PC-3 (cell line): ENCODE measurements around the gene RNF183. TPM values are rescaled to one million over a fixed set of nuclear protein-coding genes. Genes with fewer than 3 reads are reported as not detected.

Experiments
- ATAC-seq: fragments of 200-7000 bp; cut with Tn5 transposase; 2 replicates; pipeline ENCODE4 v1.9.1; 2020; ENCODE audit warnings: mild to moderate bottlenecking, moderate library complexity
- BruUV-seq: library from RNA; stranded (reverse); fragments of 400-500 nt; replicated peaks from 2 replicates; lab custom pipeline; 2021; lab: Mats Ljungman, UMichigan
- CTCF ChIA-PET: fragments of 300-600 bp; sonication (Branson Sonifier 250); formaldehyde crosslinking; loops from one replicate; lab custom pipeline; 2022; ENCODE audit warnings: antibody characterized with exemption; lab: Charles Lee
- POLR2A ChIA-PET: fragments of 300-600 bp; sonication (Branson Sonifier 250); formaldehyde crosslinking; loops from one replicate; lab custom pipeline; 2022; ENCODE audit warnings: antibody characterized with exemption; ENCODE audit not compliant: unreplicated experiment; lab: Charles Lee
- DNase-seq: peaks from one replicate; pipeline ENCODE4 v3.0.0-alpha.2; 2015
- H2AFZ ChIP-seq: fragments of 300-600 bp; sonication (generic); 2 replicates; pipeline ENCODE4 v1.6.0; 2016; ENCODE audit warnings: antibody characterized with exemption, low read length
- H3F3A ChIP-seq: fragments of 300-600 bp; sonication (generic); one replicate; pipeline ENCODE4 v1.6.0; 2017; ENCODE audit warnings: antibody characterized with exemption, low read length, control low read depth, mild to moderate bottlenecking; ENCODE audit not compliant: unreplicated experiment
- H3K27ac ChIP-seq: fragments of 300-600 bp; sonication (generic); 2 replicates; pipeline ENCODE4 v1.5.1; 2016; ENCODE audit warnings: mild to moderate bottlenecking, low read length
- H3K27me3 ChIP-seq: fragments of 300-600 bp; sonication (generic); 2 replicates; pipeline ENCODE4 v1.6.1; 2016; ENCODE audit warnings: low read length, mixed read lengths
- H3K36me3 ChIP-seq: fragments of 300-600 bp; sonication (generic); 2 replicates; pipeline ENCODE4 v1.6.1; 2016; ENCODE audit warnings: low read depth, mixed run types, low read length, mixed read lengths
- H3K4me1 ChIP-seq: fragments of 300-600 bp; sonication (generic); 2 replicates; pipeline ENCODE4 v1.5.1; 2016; ENCODE audit warnings: low read length; ENCODE audit not compliant: insufficient read depth
- H3K4me2 ChIP-seq: fragments of 300-600 bp; sonication (generic); 2 replicates; pipeline ENCODE4 v1.6.0; 2016; ENCODE audit warnings: low read length
- H3K4me3 ChIP-seq: fragments of 300-600 bp; sonication (generic); 2 replicates; pipeline ENCODE4 v1.5.1; 2016; ENCODE audit warnings: mild to moderate bottlenecking, low read length, mixed read lengths
- H3K79me2 ChIP-seq: fragments of 300-600 bp; sonication (generic); 2 replicates; pipeline ENCODE4 v1.6.1; 2017; ENCODE audit warnings: low read length, mixed read lengths
- H3K9ac ChIP-seq: fragments of 300-600 bp; sonication (generic); 2 replicates; pipeline ENCODE4 v1.6.0; 2016; ENCODE audit warnings: mild to moderate bottlenecking, low read length
- H3K9me2 ChIP-seq: fragments of 300-600 bp; sonication (generic); replicated peaks from 2 replicates; pipeline ENCODE4 v1.6.1; 2016; ENCODE audit warnings: mixed run types, low read length, mixed read lengths
- H3K9me3 ChIP-seq: fragments of 300-600 bp; sonication (generic); 2 replicates; pipeline ENCODE4 v1.6.1; 2016; ENCODE audit warnings: low read length, mixed read lengths
- H4K20me1 ChIP-seq: fragments of 300-600 bp; sonication (generic); 2 replicates; pipeline ENCODE4 v1.6.1; 2016; ENCODE audit warnings: low read length, mixed read lengths
- CTCF ChIP-seq: fragments of 300-600 bp; sonication (generic); conservative IDR thresholded peaks from 2 replicates; pipeline ENCODE4 v1.5.1; 2017; ENCODE audit warnings: antibody characterized with exemption, low read depth, mild to moderate bottlenecking, low read length
- EZH2 ChIP-seq: fragments of 300-600 bp; sonication (generic); IDR thresholded peaks from one replicate; pipeline ENCODE4 v1.6.1; 2017; ENCODE audit warnings: antibody characterized with exemption, mild to moderate bottlenecking, low read length; ENCODE audit not compliant: unreplicated experiment
- EZH2phosphoT487 ChIP-seq: fragments of 300-600 bp; sonication (generic); IDR thresholded peaks from 2 replicates; pipeline ENCODE4 v1.6.1; 2018; ENCODE audit warnings: mild to moderate bottlenecking, antibody characterized with exemption, low read length, borderline replicate concordance
- intact Hi-C: fragments of 100-400 bp; cut with micrococcal nuclease; formaldehyde crosslinking; loops from 2 replicates; pipeline ENCODE4 v1.9.0; 2023
- total RNA-seq: library from RNA; depleted of rRNA; stranded (reverse); fragments of >200 nt; gene quantifications from 2 replicates; pipeline ENCODE4 v1.2.3, GENCODE V29; 2014

The RNF183 gene
- total RNA-seq, 1 experiment from 2014 or later, result not detected

GRCh38 chr9:113316030-113316429, 12.9 kb upstream of the RNF183 start:
- no peak for ATAC-seq

GRCh38 chr9:113315231-113315630, 12.1 kb upstream of the RNF183 start:
- no peak for DNase-seq
- Histone ChIP-seq H3K9ac (no peak overlapping the region), H3K9me3 (no peaks in the 10 kb centered on the region), H3K27me3 (no peaks in the 10 kb centered on the region), H3K4me3 (no peak overlapping the region), H4K20me1 (no peaks in the 10 kb centered on the region), H3K4me1 (no peaks in the 10 kb centered on the region), H3K9me2 (no peaks in the 10 kb centered on the region), H3K4me2 (no peak overlapping the region), H3K79me2 (no peaks in the 10 kb centered on the region), H3K27ac (no peak overlapping the region), H3K36me3 (no peaks in the 10 kb centered on the region), H3F3A (no peaks in the 10 kb centered on the region), H2AFZ (no peak overlapping the region)
- ATAC-seq, result no peak
- POLR2A ChIA-PET, result no interaction called here
- intact Hi-C loops, result no loop called here
- CTCF ChIA-PET, result no interaction called here
- TF ChIP-seq EZH2phosphoT487, result no peak
- no peak for TF ChIP-seq EZH2
- no peak for TF ChIP-seq CTCF
- no TSS peak for BruUV-seq

More at GRCh38 chr9:113316030-113316429, 12.9 kb upstream of the RNF183 start:
- H3K4me1 ChIP-seq, result no peaks in the 10 kb centered on the region
- H3K27ac ChIP-seq, result no peak overlapping the region
- H3K9me2 ChIP-seq, result no peaks in the 10 kb centered on the region
- intact Hi-C loops, result no loop called here
- no peak for DNase-seq
- no peaks in the 10 kb centered on the region for H3K9me3 ChIP-seq
- no peaks in the 10 kb centered on the region for H3K27me3 ChIP-seq
- no peak overlapping the region for H3K4me2 ChIP-seq
- BruUV-seq, result no TSS peak
- CTCF ChIA-PET, result no interaction called here
- POLR2A ChIA-PET, result no interaction called here
- no peaks in the 10 kb centered on the region for H3F3A ChIP-seq
- H2AFZ ChIP-seq, result no peak overlapping the region
- no peaks in the 10 kb centered on the region for H4K20me1 ChIP-seq
- no peaks in the 10 kb centered on the region for H3K79me2 ChIP-seq
- H3K4me3 ChIP-seq, result no peak overlapping the region
- H3K9ac ChIP-seq, result no peak overlapping the region
- no peak for TF ChIP-seq EZH2phosphoT487
- TF ChIP-seq CTCF, result no peak
- no peak for TF ChIP-seq EZH2
- no peaks in the 10 kb centered on the region for H3K36me3 ChIP-seq

GRCh38 chr9:113313261-113313660, 10.1 kb upstream of the RNF183 start:
- H3F3A ChIP-seq, result no peaks in the 10 kb centered on the region
- ChIA-PET POLR2A (no interaction called here), CTCF (interaction anchor here (0.6 kb wide), 1 partner anchor 274 kb away, joined by 3 read pairs; no protein-coding TSS in a partner anchor)
- H3K79me2 ChIP-seq, result no peaks in the 10 kb centered on the region
- no peak overlapping the region for H3K27ac ChIP-seq
- H3K36me3 ChIP-seq, result no peaks in the 10 kb centered on the region
- ATAC-seq, result no peak
- H3K4me2 ChIP-seq, result no peak overlapping the region
- TF ChIP-seq EZH2, result no peak
- TF ChIP-seq CTCF, result no peak
- TF ChIP-seq EZH2phosphoT487, result no peak
- H3K9me3 ChIP-seq, result no peaks in the 10 kb centered on the region
- H3K4me3 ChIP-seq, result no peak overlapping the region
- intact Hi-C loops, result no loop called here
- no peak overlapping the region for H3K9ac ChIP-seq
- no peaks in the 10 kb centered on the region for H3K4me1 ChIP-seq
- DNase-seq, result no peak
- no peak overlapping the region for H2AFZ ChIP-seq
- no peaks in the 10 kb centered on the region for H3K27me3 ChIP-seq
- H3K9me2 ChIP-seq, result no peaks in the 10 kb centered on the region
- no TSS peak for BruUV-seq
- H4K20me1 ChIP-seq, result no peaks in the 10 kb centered on the region
